ENCODE measurements around the gene FBXW7.

DNA sequence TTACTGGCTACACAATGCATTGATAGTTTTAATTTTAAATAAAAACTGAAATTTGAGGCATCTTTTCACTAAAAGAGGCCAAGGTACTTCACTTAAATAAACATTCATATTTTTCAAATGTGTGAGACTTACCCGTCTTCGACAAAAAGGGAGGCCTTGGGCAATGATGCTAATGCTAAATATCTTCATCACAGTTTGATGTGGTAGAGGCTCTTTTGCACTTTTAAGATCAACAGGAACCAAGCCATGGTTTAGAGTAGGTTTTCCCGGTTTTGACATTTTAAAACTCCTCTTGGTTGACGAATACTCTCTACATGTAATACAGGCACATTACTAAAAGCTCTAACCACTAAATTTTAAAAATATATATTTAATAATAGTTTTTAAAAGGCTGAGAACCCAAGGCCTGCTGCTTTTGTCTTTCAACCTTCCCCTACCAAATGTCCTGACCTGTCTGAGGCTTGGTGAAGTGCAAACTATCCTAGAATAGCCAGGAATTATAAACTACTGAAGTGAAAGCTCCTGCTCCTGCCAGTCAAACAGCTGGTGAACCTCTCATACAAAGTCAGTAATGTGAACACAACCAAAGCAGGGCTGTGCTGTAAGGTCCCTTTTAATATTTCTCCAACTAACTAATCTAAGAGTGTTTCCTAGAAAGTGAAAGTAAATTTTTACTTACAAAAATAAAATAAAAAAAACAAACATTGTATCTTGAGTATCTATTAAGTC lies 153.7 kb downstream of the FBXW7 start:
- no peak for TF ChIP-seq POLR2A (IDR thresholded peaks at IDR 0.05; ENCODE audit: extremely low read depth, insufficient read length)
- TF ChIP-seq, protein P1, sequence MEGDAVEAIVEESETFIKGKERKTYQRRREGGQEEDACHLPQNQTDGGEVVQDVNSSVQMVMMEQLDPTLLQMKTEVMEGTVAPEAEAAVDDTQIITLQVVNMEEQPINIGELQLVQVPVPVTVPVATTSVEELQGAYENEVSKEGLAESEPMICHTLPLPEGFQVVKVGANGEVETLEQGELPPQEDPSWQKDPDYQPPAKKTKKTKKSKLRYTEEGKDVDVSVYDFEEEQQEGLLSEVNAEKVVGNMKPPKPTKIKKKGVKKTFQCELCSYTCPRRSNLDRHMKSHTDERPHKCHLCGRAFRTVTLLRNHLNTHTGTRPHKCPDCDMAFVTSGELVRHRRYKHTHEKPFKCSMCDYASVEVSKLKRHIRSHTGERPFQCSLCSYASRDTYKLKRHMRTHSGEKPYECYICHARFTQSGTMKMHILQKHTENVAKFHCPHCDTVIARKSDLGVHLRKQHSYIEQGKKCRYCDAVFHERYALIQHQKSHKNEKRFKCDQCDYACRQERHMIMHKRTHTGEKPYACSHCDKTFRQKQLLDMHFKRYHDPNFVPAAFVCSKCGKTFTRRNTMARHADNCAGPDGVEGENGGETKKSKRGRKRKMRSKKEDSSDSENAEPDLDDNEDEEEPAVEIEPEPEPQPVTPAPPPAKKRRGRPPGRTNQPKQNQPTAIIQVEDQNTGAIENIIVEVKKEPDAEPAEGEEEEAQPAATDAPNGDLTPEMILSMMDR (IDR thresholded peaks at IDR 0.05; ENCODE audit: low read depth, low read length), result no peak
- TF ChIP-seq, protein P2, sequence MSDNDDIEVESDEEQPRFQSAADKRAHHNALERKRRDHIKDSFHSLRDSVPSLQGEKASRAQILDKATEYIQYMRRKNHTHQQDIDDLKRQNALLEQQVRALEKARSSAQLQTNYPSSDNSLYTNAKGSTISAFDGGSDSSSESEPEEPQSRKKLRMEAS (IDR thresholded peaks at IDR 0.05; ENCODE audit: low read depth, low read length), result no peak
- TF ChIP-seq MYC (IDR thresholded peaks at IDR 0.05; ENCODE audit: low read depth, low read length), result no peak

Data from NB4 (cell line).